Measurements from ENCODE around the gene MED9. TPM values are rescaled to one million over a fixed set of nuclear protein-coding genes. Genes with fewer than 3 reads are reported as not detected.

The MED9 gene
- total and polyA plus RNA-seq, 9 of the 15 experiments (the other 6 are each of a cell fraction or from before 2014, with no cell fraction given): 2.2 to 15.8 (median 12.7) TPM

GRCh38 chr17:17491546-17491988 is 14.8 kb downstream of the MED9 start:
- no peaks in the 10 kb centered on the region for H3K27me3 ChIP-seq (ENCODE audit: control insufficient read depth in 2 of 2, insufficient read depth in 2 of 2, low read length in 2 of 2)
- H3K36me3 ChIP-seq (ENCODE audit: control insufficient read depth, insufficient read depth, low read length): peaks cover 52% of the 10 kb centered on the region; the same call in 2 of the 3 replicates
- POLR2A ChIA-PET: interaction anchor here (0.5 to 0.6 kb wide), 2 partner anchors 22 to 460 kb away, joined by 3 read pairs; no protein-coding TSS in a partner anchor
- H4K20me1 ChIP-seq (replicated peaks; ENCODE audit: control insufficient read depth, insufficient read depth, low read length): no peaks in the 10 kb centered on the region
- no TSS peak for BruUV-seq (replicated peaks)
- H3K9me3 ChIP-seq (replicated peaks; ENCODE audit: control insufficient read depth, insufficient read depth, low read depth, low read length): no peaks in the 10 kb centered on the region
- H3K9ac ChIP-seq (ENCODE audit: insufficient read depth in 1 of 2, low read depth in 2 of 2, low read length in 2 of 2): no peak overlapping the region
- ATAC-seq: no peak
- CTCF ChIA-PET (ENCODE audit: low intra/inter-chr PET ratio): no interaction called here
- in situ Hi-C loops (cut with MboI) (no loop called here), intact Hi-C loops (cut with micrococcal nuclease) (no loop called here)
- no peak overlapping the region for H3K4me3 ChIP-seq
- WGBS (ENCODE audit: insufficient coverage, low coverage, missing lambda C conversion rate): 81% methylated on average over 5 of the region's 17 CpGs
- peaks cover 7% of the 10 kb centered on the region; the same call in 2 of the 3 replicates for H3K79me2 ChIP-seq (ENCODE audit: control insufficient read depth, insufficient read depth, low read length)
- H3K27ac ChIP-seq (ENCODE audit: extremely low read depth, low read depth, low read length): no peak overlapping the region
- no peak for DNase-seq (ENCODE audit: extremely low read depth in 1 of 4, low spot score in 3 of 4)
- no peak for TF ChIP-seq GTF2E2 (tag; IDR thresholded peaks at IDR 0.05)
- TF ChIP-seq ZNF561 (CRISPR knock-in tag; conservative IDR thresholded peaks at IDR 0.05): no peak
- TF ChIP-seq POLR2G (IDR thresholded peaks at IDR 0.05; ENCODE audit: low read depth, low read length): 0 out of 2 replicates have a peak, but pooled peaks have one; percentile 20
- no peak for TF ChIP-seq CXXC5 (CRISPR knock-in tag; IDR thresholded peaks at IDR 0.05)
- TF ChIP-seq HNRNPLL (IDR thresholded peaks at IDR 0.05; ENCODE audit: low read depth, low read length, poor library complexity, severe bottlenecking): no peak
- TF ChIP-seq HEY1 (CRISPR knock-in tag; IDR thresholded peaks at IDR 0.05; ENCODE audit: borderline replicate concordance): no peak
- H3K4me2 ChIP-seq (ENCODE audit: insufficient read depth, low read length): no peak overlapping the region
- H3K4me1 ChIP-seq (replicated peaks in 1 of 2; ENCODE audit: control insufficient read depth in 2 of 2, insufficient read depth in 2 of 2, low read length in 2 of 2): peaks cover 0 to 14% of the 10 kb centered on the region in 2 experiments; a peak in 2 of 5 replicates
- no peaks in the 10 kb centered on the region for H3K9me1 ChIP-seq (ENCODE audit: control insufficient read depth, insufficient read depth, low read length)
- no peak for FAIRE-seq
- H2AFZ ChIP-seq (ENCODE audit: low read depth, low read length): no peak overlapping the region

Measured in K562 (cell line).